Middle frontal gyrus (tissue), 1 donor: ENCODE measurements around the gene THAP4.
A peak's percentile ranks its signal among the peaks of the same experiment; 100 is the strongest.
"Not testable (repeated sequence)": the region's sequence is repeated elsewhere in the genome, so short reads cannot be mapped to it uniquely, and the experiment has no call there.

Experiments used
- DNase-seq: peaks from one replicate; pipeline ENCODE4 v3.0.0-alpha.2; 2015; ENCODE audit warnings: low spot score; ENCODE audit errors: extremely low spot score

The THAP4 gene

GRCh38 chr2:241612156-241613016 is 24.6 kb downstream of the THAP4 start:
- DNase-seq = no peak

- DNase-seq = no peak
Observed at GRCh38 chr2:241611062-241611461, 25.9 kb downstream of the THAP4 start.

- DNase-seq = peak; percentile 29
Observed at GRCh38 chr2:241609859-241610793, 26.8 kb downstream of the THAP4 start.

GRCh38 chr2:241608881-241609280 is 28.1 kb downstream of the THAP4 start:
- no peak for DNase-seq

GRCh38 chr2:241607162-241607885 is 29.6 kb downstream of the THAP4 start:
- no peak for DNase-seq

- no peak for DNase-seq
Observed at GRCh38 chr2:241606186-241606585, 30.8 kb downstream of the THAP4 start.

- no peak for DNase-seq
Observed at GRCh38 chr2:241603686-241604085, 33.3 kb downstream of the THAP4 start.

GRCh38 chr2:241602720-241603119 is 34.2 kb downstream of the THAP4 start:
- no peak for DNase-seq

GRCh38 chr2:241601841-241602240 is 35.1 kb downstream of the THAP4 start:
- DNase-seq = no peak

GRCh38 chr2:241599615-241600014 is 37.3 kb downstream of the THAP4 start:
- no peak for DNase-seq

- DNase-seq = no peak
Observed at GRCh38 chr2:241598487-241598886, 38.5 kb downstream of the THAP4 start.

GRCh38 chr2:241598061-241598460 is 38.9 kb downstream of the THAP4 start:
- no peak for DNase-seq

GRCh38 chr2:241597561-241597960 is 39.4 kb downstream of the THAP4 start:
- DNase-seq = no peak

GRCh38 chr2:241595600-241596140 is 41.3 kb downstream of the THAP4 start:
- no peak for DNase-seq

- DNase-seq = no peak
Observed at GRCh38 chr2:241593271-241593670, 43.7 kb downstream of the THAP4 start.

GRCh38 chr2:241592126-241592845 is 44.7 kb downstream of the THAP4 start:
- no peak for DNase-seq

GRCh38 chr2:241590496-241591455 is 46.2 kb downstream of the THAP4 start:
- DNase-seq = not testable (repeated sequence)

- DNase-seq = not testable (repeated sequence)
Observed at GRCh38 chr2:241589863-241590262, 47.1 kb downstream of the THAP4 start.

- DNase-seq = no peak
Observed at GRCh38 chr2:241586564-241587264, 50.2 kb downstream of the THAP4 start.
